Glutamatergic neuron (in vitro differentiated cells): ENCODE results near the gene SAFB. TPM values are rescaled to one million over a fixed set of nuclear protein-coding genes. Genes with fewer than 3 reads are reported as not detected.
"Not testable (repeated sequence)": the region's sequence is repeated elsewhere in the genome, so short reads cannot be mapped to it uniquely, and the experiment has no call there.

Source experiments
- DNase-seq: peaks from one replicate; pipeline ENCODE4 v3.0.0; 2022
- H3K27ac Mint-ChIP-seq: one replicate; pipeline ENCODE4 v1.8.0; 2020; ENCODE audit warnings: mild to moderate bottlenecking, mixed read lengths, inconsistent platforms; ENCODE audit not compliant: unreplicated experiment
- H3K27me3 Mint-ChIP-seq: one replicate; pipeline ENCODE4 v1.8.0; 2020; ENCODE audit warnings: mild to moderate bottlenecking, moderate library complexity, mixed read lengths, inconsistent platforms; ENCODE audit not compliant: unreplicated experiment
- H3K36me3 Mint-ChIP-seq: one replicate; pipeline ENCODE4 v1.8.0; 2020; ENCODE audit warnings: mild to moderate bottlenecking, mixed read lengths, inconsistent platforms; ENCODE audit not compliant: unreplicated experiment
- H3K4me1 Mint-ChIP-seq: one replicate; pipeline ENCODE4 v1.8.0; 2020; ENCODE audit warnings: mild to moderate bottlenecking, low read depth, mixed read lengths, inconsistent platforms; ENCODE audit not compliant: unreplicated experiment
- H3K4me3 Mint-ChIP-seq: one replicate; pipeline ENCODE4 v1.8.0; 2020; ENCODE audit warnings: mild to moderate bottlenecking, mixed read lengths, inconsistent platforms; ENCODE audit not compliant: unreplicated experiment
- H3K9me3 Mint-ChIP-seq: one replicate; pipeline ENCODE4 v1.8.0; 2020; ENCODE audit warnings: mild to moderate bottlenecking, moderate library complexity, mixed read lengths, inconsistent platforms; ENCODE audit not compliant: unreplicated experiment
- CTCF ChIP-seq: fragments of 200-600 bp; sonication (generic); IDR thresholded peaks from one replicate; pipeline ENCODE4 v1.5.0; 2021; ENCODE audit not compliant: partially characterized antibody, unreplicated experiment
- total RNA-seq: library from RNA; stranded (reverse); fragmentation: NEBNext Ultra II Directional; extraction: Animal tissue kit (Norgen Biotek cat#: 25700); gene quantifications from one replicate; pipeline ENCODE4 v1.2.1, GENCODE V29; 2021; ENCODE audit not compliant: unreplicated experiment

SAFB gene
- total RNA-seq, 1 donor from 2014 or later, result 133 TPM

GRCh38 chr19:5607318-5608275 lies 15.3 kb upstream of the SAFB start:
- Mint-ChIP-seq H3K36me3 (no peaks in the 10 kb centered on the region), H3K4me1 (peaks cover 3% of the 10 kb centered on the region), H3K27ac (peak overlapping the region; percentile 23)

GRCh38 chr19:5608291-5608690 lies 14.6 kb upstream of the SAFB start:
- no peak for TF ChIP-seq CTCF
- H3K4me3 Mint-ChIP-seq, result no peak overlapping the region
- H3K27ac Mint-ChIP-seq, result peak overlapping the region; percentile 23
- H3K9me3 Mint-ChIP-seq, result peaks cover 5% of the 10 kb centered on the region
- peaks cover 3% of the 10 kb centered on the region for H3K4me1 Mint-ChIP-seq
- H3K36me3 Mint-ChIP-seq, result peaks cover 6% of the 10 kb centered on the region
- no peaks in the 10 kb centered on the region for H3K27me3 Mint-ChIP-seq
- no peak for DNase-seq

More at GRCh38 chr19:5607318-5608275, 15.3 kb upstream of the SAFB start:
- Mint-ChIP-seq H3K4me3 (no peak overlapping the region), H3K27me3 (no peaks in the 10 kb centered on the region), H3K9me3 (peaks cover 2% of the 10 kb centered on the region)
- no peak for DNase-seq
- no peak for TF ChIP-seq CTCF

GRCh38 chr19:5608766-5609165 lies 14.1 kb upstream of the SAFB start:
- not testable (repeated sequence) for H3K4me3 Mint-ChIP-seq, H3K27me3 Mint-ChIP-seq, H3K36me3 Mint-ChIP-seq, H3K4me1 Mint-ChIP-seq, H3K27ac Mint-ChIP-seq, H3K9me3 Mint-ChIP-seq, DNase-seq

- Mint-ChIP-seq H3K36me3 (peaks cover 6% of the 10 kb centered on the region), H3K27ac (no peak overlapping the region), H3K9me3 (peaks cover 4% of the 10 kb centered on the region), H3K4me3 (no peak overlapping the region), H3K4me1 (peaks cover 3% of the 10 kb centered on the region), H3K27me3 (no peaks in the 10 kb centered on the region)
- no peak for DNase-seq
- TF ChIP-seq CTCF, result no peak
Observed at GRCh38 chr19:5609881-5610448, 12.9 kb upstream of the SAFB start.

- no peak for DNase-seq
- Mint-ChIP-seq H3K9me3 (peaks cover 3% of the 10 kb centered on the region), H3K36me3 (peaks cover 6% of the 10 kb centered on the region), H3K4me3 (no peak overlapping the region), H3K27me3 (no peaks in the 10 kb centered on the region), H3K4me1 (no peaks in the 10 kb centered on the region), H3K27ac (no peak overlapping the region)
- TF ChIP-seq CTCF, result no peak
Observed at GRCh38 chr19:5612891-5613865, 9.7 kb upstream of the SAFB start.
